ENCODE data around the gene AHRR.
"Not testable (repeated sequence)": the region's sequence is repeated elsewhere in the genome, so short reads cannot be mapped to it uniquely, and the experiment has no call there.

AHRR gene

DNA sequence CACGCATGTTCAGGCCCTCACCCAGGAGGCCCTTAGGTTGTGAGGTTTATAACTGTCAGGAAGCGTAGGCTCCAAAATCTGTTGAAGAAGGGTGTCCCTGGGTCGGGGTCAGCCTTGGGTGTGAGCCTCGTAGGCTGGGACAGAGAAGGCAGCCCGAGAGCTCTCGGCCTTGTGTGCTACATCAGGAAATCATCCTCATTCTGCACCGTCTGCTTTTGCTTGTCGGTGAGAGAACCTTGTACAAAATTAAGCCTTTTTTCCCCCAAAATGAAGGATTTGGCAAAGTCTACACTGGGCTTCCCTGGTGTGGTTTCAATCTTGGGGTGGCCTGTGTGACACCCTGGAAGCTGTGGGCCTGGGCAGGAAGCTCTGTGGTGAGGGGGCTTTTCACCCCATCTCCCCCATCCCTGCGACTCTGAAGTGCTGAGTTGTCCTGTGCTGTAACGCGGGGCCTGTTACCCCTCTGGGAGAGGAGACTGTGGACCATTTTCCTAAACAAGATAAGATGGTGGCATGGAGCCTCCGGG, 55.3 kb downstream of the AHRR start:
- no peak for DNase-seq (ENCODE audit: low read depth in 1 of 2, low spot score in 1 of 2)

DNA sequence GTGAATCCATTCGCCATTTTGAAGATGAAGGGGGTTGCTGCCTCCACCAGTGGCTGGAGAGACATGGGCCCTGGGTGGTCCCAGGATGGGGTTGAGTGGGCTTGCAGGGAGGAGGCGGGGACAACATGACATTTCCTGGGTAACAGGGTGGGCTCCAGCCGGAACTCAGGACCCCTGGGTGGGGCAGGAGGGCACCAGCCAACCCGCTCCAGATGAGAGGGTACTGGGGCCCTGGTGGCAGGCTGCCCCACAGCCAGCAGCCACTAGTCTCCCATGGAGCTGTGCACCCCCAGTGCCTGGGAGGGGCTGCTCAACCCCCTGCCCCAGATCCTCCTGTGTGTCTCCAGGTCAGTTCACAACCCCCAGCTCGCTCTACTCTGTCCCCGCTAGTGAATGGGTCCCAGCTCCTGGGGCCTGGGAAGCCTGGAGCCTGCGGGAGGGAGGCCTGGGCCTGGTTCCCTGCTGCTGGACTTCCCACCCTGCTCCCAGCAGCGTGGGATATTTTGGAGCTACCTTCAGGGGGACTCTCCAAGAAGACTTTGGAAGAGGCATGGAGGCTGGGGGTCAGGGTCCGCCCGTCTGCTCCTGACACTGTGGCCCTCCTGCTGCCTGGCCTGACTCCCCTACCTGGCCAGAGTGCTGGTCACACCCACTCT, 55.9 kb downstream of the AHRR start:
- DNase-seq (ENCODE audit: low read depth in 1 of 2, low spot score in 1 of 2): no peak

DNA sequence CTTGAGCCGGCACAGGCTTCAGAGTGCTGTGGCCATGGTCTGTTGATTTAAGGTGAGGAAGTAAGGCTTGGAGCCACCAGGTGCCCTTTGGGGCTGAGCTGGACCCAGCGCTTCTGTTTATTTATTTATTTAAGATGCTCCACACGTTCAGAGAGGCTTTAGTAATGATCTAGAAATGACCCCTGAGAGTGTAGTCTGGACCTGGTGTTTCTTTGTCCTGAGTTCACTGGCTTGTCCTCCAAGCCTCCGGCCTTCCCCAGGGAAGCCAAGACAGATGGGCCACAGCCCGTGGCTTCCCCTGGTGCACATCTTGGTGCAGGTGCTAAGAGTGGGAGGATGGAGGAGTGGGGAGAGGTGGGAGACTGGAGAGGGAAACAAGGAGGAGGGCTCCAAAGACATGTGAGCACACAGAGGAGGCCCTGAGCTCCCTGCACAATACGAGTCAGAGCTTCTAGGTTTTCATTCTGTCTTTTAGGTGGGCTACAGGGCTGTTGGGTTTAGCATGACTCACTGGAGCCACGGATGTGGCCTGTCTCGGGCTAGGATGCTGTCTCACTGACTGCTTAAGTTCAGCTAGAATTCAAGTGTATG, 56.9 kb downstream of the AHRR start:
- peak in 1 of 2 donors; percentile 54 for DNase-seq (ENCODE audit: low read depth in 1 of 2, low spot score in 1 of 2)

DNA sequence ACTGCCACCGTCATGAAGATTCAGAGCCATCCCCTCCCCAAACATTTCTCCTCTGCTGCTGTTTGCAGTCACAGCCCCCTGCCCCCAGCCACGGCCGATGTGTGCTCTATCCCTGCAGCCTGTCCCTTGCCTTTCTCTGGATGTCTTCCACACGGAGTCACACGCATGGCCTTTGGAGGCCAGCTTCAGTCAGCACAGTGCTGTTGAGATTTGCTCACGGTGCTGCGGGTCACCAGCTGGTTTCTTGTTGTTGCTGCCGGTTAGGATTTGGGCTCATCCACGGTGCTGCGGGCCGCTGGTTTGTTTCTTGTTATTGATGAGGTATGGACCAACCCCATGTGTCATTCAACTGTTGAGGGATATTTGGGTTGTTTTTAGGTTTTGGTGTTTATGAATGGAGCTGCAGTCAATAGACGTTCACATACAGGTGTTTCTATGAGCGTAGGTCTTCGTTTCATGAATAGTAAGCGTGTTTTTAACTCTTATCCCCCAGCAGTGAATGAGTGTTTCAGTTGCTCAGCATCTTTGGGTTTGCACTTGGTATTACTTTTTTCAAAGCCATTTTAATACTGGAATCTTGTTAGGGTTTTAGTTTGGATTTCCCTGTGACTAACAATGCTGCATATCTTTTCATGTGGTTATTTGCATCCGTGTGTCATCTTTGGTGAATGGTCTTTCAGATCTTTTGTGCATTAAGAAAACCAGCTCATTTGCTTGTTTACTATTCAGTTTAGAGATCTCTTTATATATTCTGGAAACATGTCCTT, 57.6 kb downstream of the AHRR start:
- no peak for DNase-seq (ENCODE audit: low read depth in 1 of 2, low spot score in 1 of 2)

DNA sequence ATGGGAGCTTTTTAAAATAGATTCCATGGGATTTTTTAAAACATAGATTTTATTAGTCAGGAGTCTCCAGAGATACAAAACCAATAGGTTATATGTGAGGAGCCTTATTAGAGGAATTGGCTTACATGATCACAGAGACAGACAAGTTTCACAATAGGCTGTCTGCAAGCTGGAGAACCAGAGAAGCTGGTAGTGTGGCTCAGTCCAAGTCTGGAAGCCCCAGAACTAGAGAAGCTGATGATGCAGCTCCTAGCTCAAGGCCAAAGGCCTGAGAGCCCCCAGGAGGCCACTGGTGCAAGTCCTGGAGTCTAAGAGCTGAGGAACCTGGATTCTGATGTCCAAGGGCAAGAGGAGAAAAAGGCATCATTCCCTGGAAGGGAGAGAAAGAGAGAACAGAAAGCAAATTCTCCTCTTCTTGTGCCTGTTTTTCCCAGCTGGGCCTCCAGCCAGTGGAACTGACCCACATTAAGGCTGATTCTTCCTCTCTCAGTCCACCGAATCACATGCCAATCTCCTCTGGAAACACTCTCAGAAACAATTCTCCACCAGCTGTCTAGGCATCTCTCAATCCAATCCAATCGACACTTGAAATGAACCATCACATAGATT, 59.3 kb downstream of the AHRR start:
- DNase-seq (ENCODE audit: low read depth in 1 of 2, low spot score in 1 of 2): no peak

DNA sequence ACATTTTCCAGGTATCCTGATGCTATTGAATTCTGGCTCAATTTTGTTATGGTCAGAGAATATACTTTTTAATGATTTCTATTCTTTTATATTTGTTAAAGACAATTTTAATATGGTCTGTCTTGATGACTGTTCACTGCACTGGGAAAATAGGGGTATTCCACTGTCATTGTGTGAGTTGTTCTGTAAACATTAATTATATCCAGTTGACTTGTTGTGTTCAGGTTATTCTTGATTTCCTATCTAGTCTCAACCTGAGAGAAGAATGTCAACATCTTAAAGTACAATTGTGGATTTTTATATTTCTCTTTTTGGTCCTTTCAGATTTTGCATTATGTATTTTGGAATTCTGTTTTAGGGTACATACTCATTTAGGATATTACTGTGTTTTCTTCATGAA, 61.6 kb downstream of the AHRR start:
- DNase-seq (ENCODE audit: low read depth in 1 of 2, low spot score in 1 of 2): no peak

DNA sequence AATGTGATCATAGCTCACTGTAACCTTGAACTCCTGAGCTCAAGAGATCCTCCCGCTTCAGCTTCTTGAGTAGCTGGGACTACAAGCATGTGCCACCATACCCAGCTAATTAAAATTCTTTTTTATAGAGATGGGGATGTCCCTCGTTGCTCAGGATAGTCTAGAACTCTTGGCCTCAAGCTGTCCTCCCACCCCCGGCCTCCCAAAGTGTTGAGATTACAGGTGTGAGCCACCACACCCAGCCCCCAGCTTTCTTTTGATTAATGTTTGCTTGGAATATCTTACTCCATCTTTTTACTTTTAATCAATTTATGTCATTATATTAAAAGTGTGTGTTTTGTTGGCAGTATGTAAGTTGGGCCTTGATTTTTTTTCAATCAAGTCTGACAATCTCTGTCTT, 62.1 kb downstream of the AHRR start:
- no peak for DNase-seq (ENCODE audit: low read depth in 1 of 2, low spot score in 1 of 2)

DNA sequence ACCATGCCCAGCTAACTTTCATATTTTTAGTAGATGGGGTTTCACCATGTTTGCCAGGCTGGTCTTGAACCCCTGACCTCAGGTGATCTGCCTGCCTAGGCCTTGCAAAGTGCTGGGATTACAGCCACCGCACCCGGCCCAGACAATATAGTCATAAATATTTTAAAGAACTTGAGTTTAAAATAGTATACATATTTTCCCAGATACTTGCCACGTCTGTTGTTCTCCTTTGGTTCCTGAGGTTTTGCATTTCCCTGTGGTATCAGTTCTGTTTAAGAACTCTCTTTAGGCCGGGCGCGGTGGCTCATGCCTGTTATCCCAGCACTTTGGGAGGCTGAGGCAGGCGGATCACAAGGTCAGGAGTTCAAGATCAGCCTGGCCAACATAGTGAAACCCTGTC, 63.1 kb downstream of the AHRR start:
- not testable (repeated sequence) for DNase-seq (ENCODE audit: low read depth in 1 of 2, low spot score in 1 of 2)

DNA sequence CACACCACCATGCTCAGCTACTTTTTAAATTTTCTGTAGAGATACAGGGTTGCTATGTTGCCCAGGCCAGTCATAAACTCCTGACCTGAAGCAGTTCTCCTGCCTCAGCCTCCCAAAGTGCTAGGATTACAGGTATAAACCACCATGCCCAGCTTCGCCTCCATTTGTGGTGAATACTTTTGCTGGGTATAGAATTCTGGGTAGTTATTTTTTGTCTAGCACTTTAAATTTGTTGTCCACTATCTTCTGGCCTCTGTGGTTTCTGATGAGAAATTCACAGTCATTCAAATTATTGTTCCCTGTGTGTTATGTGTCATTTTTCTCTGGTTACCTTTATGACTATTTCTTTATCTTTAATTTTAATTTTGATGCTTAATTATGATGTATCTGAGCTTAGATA, 63.8 kb downstream of the AHRR start:
- DNase-seq (ENCODE audit: low read depth in 1 of 2, low spot score in 1 of 2): no peak

DNA sequence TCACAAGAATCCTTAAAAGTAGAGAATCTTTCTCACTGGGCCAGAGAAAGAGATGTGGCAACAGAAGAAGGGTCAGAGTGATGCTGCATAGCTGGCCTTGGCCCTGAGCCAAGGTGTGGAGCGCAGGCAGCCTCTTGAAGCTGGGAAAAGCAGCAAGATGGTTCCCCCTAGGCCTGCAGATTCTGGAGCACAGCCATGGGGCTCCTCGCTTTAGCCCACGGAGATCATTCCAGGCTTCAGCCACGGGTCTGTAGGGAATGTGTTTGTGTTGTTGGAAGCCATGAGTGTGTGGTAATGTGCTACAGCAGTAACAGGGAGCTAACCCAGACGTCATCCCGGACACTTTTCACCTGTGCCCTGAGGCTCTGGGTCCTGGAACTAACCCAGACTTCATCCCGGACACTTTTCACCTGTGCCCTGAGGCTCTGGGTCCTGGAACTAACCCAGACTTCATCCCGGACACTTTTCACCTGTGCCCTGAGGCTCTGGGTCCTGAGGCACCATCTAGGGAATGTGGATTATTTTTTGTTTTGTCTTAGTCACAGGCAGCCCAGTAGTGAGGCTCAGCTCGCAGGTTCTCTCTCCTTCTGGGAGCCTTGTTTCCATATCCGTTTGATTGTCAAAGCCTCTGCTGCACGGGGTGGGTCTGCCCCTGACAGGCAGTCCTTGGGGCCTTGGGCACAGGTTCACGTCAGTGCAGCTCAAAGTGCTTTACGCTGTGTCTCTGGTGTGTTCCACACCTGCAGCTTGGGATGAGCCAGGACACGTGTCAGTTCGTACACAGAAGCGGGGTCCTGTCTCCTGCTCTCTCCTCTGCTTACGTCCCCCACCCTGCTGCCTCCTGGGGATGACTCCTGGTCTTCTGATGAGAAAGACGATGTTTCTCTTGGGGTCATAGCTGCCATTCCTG, 65.2 kb downstream of the AHRR start:
- no peak for DNase-seq (ENCODE audit: low read depth in 1 of 2, low spot score in 1 of 2)

DNA sequence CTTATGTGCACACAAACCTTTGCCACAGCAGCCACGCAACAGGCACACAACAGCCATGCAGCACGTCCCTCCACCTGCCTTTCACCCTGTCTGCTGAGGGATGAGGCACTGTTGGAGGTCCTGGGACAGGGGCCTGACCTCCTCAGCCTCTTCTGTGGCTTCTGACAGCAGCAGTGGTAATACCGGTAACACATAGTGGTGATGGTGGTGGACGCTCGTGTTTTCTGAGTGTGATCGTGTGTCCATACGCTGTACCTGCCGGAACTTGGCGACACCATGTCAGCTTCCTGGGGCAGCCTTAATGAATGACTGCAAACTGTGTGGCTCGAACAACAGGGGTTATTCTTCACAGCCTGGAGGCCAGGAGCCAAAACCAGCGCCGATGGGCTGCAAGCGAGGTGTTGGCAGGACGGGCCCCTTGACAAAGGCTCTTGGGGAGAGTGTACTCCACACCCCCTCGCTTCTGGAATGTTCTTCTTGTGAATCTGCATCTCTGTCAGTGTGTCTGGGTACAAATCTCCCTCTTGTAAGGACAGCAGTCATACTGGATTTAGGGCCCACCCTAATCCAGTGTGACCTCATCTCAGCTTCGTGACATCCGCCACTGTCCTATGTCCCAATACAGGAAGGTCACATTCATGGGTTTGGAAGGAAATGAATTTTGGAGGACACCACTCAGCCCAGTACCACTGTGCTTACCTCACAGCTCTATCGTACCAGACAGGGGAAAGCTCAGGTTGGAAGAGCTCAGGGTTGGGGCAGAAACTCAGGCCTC, 66.2 kb downstream of the AHRR start:
- no peak for DNase-seq (ENCODE audit: low read depth in 1 of 2, low spot score in 1 of 2)

DNA sequence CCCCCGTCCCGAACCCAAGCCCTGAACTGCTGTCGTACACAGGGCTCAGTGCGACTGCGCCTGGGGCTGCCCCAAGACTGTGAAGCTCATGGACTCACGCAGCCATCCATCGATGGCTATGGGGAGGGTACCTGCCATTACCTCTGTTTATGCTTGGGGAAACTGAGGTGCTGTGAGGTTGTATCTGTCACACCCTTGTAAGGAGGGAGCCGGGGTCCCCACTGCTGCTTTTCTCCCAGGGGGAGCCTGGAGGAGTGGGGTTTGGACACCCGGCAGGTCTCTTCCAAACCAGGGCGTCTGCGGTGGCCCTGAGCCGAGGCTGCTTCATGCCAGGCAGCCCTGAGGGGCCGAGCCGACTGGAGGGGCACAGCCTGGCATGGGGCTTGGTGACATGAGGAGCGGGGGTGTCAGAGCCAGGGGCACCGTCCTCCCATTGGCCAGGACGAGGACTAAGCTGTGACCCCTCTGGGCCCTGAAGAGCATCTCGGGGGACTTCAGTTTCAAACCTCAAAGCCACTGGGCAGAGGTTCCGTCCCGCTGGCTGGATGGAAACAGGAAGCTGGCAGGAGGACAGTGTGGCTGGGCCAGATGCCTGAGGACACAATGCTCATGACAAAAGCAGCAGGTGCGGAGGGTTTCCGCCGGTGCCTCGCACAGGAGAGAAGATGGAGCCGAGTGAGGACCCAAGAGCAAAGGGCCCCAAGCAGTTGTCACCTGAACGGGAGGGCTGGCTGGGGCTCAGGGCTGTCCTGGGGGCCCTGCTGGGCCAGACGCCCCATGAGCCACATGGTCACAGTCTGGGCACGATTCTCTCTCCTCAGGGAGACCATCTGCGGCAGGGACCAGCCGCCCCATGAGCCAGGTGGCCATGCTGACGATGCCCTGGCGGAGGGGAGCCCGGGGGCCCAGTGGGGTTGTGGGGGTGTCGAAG, 67.0 kb downstream of the AHRR start:
- no peak for DNase-seq (ENCODE audit: low read depth in 1 of 2, low spot score in 1 of 2)

DNA sequence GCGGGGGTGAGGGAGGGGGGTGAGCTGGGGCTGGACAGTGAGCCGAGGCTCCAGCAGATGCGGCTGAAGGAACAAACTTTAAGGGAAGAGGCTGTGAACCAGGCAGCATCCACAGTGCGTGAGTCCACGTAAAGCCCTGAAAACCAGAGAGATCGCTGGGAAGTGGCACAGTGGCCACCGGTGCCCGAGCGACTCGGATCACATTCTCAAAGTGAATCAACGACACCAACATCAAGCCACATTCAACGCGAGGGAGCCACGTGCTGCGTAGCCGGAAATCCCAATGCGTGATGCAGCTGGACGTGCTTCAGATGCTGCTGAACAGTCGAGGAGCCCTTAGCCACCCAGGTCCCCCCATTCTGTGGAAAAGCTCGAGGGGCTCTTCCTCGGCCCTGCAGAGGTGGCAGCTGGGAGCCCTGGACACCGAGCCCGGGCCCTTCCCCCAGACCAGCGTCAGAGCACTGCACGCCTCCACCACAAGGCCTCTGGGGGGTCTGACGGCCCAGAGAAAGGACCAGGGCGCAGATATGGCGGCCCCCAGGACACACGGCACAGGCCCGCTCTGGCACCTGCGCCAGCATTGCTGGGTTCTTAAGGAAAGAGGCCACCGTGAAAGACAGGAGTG, 67.8 kb downstream of the AHRR start:
- no peak for DNase-seq (ENCODE audit: low read depth in 1 of 2, low spot score in 1 of 2)

DNA sequence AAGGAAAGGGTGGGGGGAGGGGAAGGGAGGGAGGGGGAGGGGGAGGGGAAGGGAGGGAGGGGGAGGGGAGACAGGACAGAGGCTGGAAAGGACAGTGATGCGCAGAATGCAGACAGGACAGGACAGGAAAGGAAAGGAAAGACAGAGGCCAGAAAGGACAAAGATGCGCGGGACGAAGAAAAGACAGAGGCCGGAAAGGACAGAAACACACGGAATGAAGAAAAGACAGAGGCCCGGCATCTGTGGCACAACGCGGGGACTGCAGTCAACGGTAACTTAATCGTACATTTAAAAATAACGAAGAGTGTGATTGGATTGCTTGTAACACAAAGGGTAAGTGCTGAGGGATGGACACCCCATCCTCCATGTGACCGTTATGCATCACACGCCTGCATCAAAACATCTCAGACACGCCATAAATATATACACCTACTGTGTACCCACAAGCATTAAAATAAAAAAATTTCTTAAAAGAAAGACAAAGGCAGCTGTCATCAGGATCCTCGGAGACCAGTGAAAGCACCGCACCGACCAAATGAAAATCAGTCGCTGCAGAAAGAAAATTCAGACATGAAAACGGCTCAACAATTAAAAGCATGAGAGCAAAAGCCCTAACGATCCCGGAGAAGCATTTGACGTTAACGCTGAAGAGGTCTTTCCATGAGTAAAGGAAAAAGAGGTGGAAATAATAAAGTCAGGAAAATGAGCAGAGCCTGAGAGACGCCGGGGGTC, 68.5 kb downstream of the AHRR start:
- no peak for DNase-seq (ENCODE audit: low read depth in 1 of 2, low spot score in 1 of 2)

DNA sequence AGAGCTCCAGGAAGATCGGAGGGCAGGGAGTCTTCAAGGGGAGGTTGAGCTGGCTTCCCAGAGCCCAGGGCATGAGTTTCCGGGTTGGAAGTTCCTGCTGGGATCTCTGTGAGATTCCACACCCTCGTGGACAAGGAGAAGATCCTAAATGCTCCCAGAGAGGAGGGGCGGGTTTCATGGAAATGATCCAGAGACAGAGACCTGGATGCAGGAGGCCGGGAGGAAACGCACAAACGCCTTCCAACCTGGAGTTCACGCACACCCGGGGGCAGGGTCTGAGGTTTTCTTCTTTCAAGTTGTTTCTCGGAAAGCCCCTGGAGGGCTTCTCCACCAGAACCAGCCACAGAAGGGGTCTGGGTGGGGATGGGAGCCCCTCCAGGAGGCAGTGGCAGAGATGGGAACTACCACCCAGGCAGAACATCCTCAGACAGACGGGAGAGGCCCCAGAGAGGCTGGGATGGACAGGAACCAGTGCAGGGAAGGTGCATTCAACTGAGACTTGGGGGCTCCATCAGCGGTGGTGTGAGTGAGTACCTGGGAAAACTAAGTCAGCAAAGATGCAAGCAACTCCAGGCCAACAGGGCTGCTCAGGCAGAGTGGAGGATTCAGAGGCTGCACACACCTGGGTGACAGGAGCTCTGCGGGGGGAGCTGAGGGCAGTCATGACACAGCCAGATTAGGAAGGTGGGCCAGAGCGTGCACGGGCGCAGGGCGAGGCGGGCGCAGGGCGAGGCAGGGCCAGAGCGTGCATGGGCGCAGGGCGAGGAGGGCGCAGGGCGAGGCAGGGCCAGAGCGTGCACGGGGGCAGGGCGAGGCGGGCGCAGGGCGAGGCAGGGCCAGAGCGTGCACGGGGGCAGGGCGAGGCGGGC, 69.3 kb downstream of the AHRR start:
- no peak for DNase-seq (ENCODE audit: low read depth in 1 of 2, low spot score in 1 of 2)

DNA sequence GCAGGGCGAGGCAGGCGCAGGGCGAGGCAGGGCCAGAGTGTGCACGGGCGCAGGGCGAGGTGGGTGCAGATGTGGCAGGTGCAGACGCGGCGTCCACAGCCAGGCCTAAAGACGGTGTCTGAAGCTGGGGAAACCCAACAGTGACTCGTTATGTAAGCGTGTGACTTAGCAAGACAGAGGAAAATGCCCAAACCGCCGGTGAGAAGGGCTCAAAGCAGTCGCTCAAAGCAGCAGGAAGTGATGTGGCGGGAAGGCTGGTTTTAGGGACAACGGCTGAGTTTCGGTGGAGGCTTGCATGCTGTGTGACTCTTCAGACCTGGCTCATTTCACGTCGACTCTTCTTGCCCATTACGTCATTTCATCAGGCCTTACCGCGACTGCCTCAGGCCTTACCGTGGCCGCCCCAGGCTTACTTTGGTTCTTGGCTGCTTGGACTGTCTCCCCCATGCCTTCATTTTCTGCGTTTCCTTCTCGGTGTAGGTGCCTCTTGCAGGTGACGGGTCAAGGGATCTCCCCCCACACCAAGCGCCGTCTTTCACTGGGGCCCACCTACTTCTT, 71.0 kb downstream of the AHRR start:
- peak; percentile 56 to 88 for DNase-seq (ENCODE audit: low read depth in 1 of 2, low spot score in 1 of 2)

DNA sequence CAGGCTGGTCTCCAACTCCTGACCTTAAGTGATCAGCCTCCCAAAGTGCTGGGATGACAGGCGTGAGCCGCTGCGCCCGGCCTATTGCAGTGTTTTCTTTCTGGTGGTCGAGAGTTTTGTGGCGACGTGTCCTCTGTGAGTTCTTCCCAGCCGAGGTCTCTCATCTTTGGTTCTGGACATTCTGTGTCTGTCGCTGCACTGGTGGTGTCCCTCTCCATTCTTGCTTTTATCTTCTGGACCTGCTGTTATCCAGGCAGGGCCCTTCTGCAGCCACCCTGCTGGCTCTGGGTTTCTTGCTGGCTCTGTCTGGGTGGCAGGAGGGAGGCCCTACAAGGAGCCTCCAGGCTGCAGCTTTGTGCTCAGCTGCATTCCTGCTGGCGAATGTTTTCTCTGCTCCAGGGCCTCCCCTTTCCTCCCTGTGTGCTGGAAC, 72.3 kb downstream of the AHRR start:
- no peak for DNase-seq (ENCODE audit: low read depth in 1 of 2, low spot score in 1 of 2)

Measured in activated CD4-positive, alpha-beta T cell treated with anti-CD3 and anti-CD28 coated beads, Interleukin-2, amount 50 U/mL, for 24 hours (primary cell).